Retinal pigment epithelial cell (primary cell): ENCODE results near the gene ASAP2.

ENCODE experiments used
- DNase-seq: peaks from one replicate; pipeline ENCODE4 v3.0.0-alpha.2; 2010; ENCODE audit warnings: low read depth
- H3K4me3 ChIP-seq: 2 replicates; pipeline ENCODE4 v1.5.1; 2011; ENCODE audit warnings: mild to moderate bottlenecking, low read length, control low read depth, moderate library complexity
- TF ChIP-seq, protein P1 (sequence below): conservative IDR thresholded peaks from 2 replicates; pipeline ENCODE4 v1.5.1; 2011; ENCODE audit warnings: low read depth, low read length, control low read depth, inconsistent platforms

The ASAP2 gene

DNA sequence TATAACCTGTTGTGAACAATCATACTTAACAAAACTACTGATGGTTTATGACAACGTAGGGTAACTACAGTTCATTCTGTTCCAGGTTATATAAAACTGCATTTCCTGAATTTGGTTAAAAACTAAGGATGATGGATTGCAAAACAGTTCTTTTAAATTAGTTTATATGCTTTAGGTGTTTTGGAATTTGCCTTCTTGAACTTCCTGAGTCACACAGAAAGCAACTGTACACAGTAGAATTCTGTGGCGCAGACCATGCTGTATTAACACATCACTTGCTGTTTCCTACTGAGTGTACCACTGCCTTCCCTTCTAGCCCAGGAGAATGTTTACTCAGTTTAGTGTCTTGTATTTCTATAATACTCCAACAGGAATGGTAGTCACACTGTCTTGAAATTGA is 197.3 kb downstream of the ASAP2 start:
- DNase-seq: no peak
- TF ChIP-seq, protein P1, sequence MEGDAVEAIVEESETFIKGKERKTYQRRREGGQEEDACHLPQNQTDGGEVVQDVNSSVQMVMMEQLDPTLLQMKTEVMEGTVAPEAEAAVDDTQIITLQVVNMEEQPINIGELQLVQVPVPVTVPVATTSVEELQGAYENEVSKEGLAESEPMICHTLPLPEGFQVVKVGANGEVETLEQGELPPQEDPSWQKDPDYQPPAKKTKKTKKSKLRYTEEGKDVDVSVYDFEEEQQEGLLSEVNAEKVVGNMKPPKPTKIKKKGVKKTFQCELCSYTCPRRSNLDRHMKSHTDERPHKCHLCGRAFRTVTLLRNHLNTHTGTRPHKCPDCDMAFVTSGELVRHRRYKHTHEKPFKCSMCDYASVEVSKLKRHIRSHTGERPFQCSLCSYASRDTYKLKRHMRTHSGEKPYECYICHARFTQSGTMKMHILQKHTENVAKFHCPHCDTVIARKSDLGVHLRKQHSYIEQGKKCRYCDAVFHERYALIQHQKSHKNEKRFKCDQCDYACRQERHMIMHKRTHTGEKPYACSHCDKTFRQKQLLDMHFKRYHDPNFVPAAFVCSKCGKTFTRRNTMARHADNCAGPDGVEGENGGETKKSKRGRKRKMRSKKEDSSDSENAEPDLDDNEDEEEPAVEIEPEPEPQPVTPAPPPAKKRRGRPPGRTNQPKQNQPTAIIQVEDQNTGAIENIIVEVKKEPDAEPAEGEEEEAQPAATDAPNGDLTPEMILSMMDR: no peak
- H3K4me3 ChIP-seq: no peak overlapping the region

DNA sequence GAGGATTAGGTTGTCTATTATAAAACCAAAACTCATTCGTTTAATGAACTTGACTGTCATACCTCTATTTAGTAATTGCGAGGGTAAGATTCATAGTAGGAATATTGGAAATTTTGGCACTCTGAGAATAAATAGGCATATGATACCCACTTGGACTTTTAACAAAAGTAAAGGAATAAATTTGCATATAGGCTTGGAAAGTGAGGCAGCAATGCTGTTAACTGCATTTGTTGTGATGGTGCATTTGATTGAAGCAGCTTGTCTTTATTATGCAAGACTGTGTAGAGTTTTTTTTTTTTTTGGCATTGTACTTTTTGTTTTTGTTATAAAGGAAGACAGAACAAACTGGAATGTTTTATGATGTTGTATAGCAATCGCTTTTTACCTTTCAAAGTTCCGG is 197.8 kb downstream of the ASAP2 start:
- TF ChIP-seq, protein P1: no peak
- no peak for DNase-seq
- no peak overlapping the region for H3K4me3 ChIP-seq

DNA sequence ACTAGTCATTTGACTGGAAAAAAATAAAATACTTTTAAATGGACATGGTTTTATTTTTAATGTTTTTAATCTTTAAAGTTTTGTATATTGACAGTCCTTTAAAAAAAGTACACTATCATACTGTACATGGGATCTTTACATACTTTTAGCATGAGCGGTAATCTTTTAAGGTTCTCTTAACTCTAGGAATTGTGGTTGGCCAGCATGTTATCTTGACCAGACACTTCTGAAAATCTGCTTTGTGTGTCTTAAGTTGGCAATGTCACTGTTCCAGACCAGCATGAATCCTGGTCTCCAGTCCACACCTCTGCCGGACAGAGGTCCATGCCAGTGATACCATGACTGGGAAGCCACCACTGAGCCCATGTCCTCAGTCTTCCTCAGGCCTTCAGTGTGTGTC is 199.0 kb downstream of the ASAP2 start:
- TF ChIP-seq, protein P1: no peak
- DNase-seq: no peak

DNA sequence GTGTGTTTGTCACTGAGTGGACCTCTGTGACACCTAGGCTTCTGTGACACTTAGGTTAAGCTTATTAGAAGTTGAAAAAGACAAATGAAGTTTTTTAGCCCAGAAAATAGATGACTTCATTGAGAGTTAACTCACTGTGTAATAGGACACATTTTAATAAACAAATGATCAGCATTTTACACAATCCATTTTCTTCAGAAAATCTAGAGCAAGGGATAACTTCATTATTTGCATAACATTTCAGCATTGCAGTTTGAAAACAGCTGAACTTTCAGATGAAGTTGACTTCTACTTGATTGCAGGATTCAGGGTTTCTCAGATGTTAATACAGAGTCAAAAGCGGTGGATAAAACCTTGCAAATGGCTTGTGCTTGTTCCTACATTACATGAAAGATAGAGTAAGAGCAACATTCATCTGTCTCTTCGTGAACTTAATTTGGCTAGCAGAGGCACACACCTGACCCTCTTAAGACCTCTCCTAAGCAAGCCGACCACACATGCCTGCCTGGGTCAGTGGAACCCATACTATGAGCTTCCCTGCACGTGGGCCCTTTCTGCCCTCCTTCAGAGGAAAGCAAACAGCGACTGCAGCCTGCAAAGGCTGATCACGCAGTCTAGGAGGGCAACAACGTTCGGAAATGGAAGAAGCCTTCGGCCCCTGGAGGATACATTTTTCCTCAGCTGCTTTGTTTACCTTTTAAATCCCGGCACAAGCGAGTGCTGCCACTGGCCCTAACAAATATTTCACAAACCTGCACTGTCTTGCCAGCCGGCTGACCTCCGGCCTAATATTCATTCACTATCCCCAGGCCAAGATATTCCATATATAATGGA is 200.1 kb downstream of the ASAP2 start:
- DNase-seq: no peak
- no peak overlapping the region for H3K4me3 ChIP-seq
- TF ChIP-seq, protein P1: no peak

More for the DNA sequence above, 199.0 kb downstream of the ASAP2 start:
- no peak overlapping the region for H3K4me3 ChIP-seq

DNA sequence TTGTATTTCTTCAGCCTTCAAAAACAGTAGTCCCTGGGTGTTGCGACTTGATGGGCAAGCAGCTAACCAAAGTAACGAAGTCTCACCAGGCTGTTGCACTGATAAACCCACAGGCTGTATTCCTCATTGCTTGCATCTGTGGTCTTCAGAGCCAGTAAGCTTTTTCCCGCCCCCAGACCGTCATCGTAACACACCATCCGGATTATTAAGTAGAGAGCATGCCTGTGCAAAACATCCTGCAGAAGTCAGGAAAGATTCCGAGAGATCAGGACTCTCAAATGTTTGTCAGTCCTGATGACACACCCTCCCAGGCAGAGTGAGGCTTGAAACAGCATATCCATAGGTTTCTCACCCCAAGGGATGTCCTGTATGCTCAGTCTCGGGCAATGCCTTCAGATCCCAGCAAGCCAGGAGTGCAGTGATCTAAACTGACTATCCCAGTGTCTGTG is 200.8 kb downstream of the ASAP2 start:
- no peak overlapping the region for H3K4me3 ChIP-seq
- no peak for DNase-seq
- TF ChIP-seq, protein P1: no peak

DNA sequence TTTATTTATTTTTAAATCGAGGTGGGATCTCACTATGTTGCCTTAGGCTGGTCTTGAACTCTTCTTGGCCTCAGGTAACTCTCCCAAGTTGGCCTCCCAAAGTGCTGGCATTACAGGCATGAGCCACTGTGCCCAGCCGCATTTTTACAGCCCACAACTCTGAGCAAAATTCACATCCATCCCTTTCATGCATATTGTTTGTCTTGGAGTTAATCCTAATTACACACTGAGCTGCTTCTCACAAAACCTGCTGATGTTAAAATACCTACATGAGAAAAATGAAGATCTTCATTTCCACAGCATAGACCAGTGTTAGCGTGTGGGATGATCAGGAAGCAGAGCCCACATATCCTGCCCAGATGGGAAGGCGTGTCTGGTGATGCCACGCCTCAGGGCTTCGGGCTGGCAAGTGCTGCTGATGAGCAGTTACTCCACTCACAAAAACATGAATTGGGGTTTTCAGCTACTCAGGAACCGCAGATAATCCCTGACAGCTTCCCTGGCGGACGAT is 202.1 kb downstream of the ASAP2 start:
- TF ChIP-seq, protein P1: no peak
- no peak for DNase-seq
- no peak overlapping the region for H3K4me3 ChIP-seq

DNA sequence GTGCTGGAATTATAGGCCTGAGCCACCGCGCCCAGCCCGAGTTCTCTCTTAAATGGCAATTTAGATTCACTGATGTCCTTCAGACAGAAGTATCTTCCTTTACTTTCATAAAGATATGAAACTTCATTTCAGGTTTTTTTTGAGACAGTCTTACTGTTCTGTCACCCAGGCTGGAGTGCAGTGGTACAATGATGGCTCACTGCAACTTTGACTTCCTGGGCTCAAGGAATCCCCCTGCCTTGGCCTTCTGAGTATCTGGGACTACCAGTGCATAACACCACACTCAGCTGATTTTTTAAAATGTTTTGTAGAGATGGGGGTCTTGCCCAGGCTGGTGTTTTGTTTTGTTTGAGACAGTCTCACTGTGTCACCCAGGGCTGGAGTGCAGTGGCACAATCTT is 203.5 kb downstream of the ASAP2 start:
- DNase-seq: no peak
- H3K4me3 ChIP-seq: no peak overlapping the region
- TF ChIP-seq, protein P1: no peak
